Measurements from ENCODE around the gene AVEN.

DNA sequence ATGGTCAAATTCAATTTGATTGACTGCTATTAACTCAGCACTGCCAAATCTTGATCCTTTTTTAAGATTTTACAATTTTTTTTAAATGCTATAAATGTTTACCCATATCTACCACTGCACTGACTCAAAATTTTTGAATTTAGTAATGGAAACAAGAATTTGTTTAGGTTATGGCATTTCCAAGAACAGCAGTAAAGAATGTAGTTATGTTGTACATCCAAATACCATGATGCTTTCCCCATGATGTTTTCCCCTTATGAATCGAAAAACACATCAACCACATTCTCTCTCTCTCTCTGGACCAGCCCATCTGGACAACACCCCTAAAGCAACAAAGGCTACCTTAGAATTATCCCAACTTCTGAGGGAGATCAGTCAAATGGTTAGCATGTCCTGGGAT, 56.5 kb downstream of the AVEN start:
- no peak for TF ChIP-seq POLR2A (IDR thresholded peaks at IDR 0.05)
- TF ChIP-seq, protein P1, sequence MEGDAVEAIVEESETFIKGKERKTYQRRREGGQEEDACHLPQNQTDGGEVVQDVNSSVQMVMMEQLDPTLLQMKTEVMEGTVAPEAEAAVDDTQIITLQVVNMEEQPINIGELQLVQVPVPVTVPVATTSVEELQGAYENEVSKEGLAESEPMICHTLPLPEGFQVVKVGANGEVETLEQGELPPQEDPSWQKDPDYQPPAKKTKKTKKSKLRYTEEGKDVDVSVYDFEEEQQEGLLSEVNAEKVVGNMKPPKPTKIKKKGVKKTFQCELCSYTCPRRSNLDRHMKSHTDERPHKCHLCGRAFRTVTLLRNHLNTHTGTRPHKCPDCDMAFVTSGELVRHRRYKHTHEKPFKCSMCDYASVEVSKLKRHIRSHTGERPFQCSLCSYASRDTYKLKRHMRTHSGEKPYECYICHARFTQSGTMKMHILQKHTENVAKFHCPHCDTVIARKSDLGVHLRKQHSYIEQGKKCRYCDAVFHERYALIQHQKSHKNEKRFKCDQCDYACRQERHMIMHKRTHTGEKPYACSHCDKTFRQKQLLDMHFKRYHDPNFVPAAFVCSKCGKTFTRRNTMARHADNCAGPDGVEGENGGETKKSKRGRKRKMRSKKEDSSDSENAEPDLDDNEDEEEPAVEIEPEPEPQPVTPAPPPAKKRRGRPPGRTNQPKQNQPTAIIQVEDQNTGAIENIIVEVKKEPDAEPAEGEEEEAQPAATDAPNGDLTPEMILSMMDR (IDR thresholded peaks at IDR 0.05) = no peak
